NCI-H510A (cell line): ENCODE results near the gene CFB.
A peak's percentile ranks its signal among the peaks of the same experiment; 100 is the strongest.

Experiments
- DNase-seq: peaks from one replicate; lab custom pipeline; 2025; lab: John Stamatoyannopoulos, UW

The CFB gene

DNA sequence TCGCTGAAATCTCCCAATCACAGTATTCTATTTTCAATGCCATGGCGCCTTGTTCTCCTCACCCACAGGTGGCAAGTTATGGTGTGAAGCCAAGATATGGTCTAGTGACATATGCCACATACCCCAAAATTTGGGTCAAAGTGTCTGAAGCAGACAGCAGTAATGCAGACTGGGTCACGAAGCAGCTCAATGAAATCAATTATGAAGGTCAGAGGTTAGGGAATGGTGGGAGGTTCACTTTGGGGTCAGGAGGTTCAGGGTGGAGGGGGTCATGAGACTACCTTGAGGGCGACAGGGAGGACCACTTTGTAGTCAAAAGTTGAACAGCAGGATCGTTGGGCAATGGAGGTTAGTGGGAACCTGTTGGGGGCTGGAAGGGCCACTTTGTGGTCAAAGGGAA, 2.4 kb downstream of the CFB start:
- no peak for DNase-seq

- DNase-seq, result no peak
Observed at GRCh38 chr6:31948753-31949413, 3.0 kb downstream of the CFB start.

GRCh38 chr6:31949926-31950548, 4.1 kb downstream of the CFB start:
- no peak for DNase-seq

GRCh38 chr6:31952140-31952805, 6.4 kb downstream of the CFB start:
- DNase-seq, result no peak

- no peak for DNase-seq
Observed at GRCh38 chr6:31952890-31953289, 7.0 kb downstream of the CFB start.

- DNase-seq, result no peak
Observed at GRCh38 chr6:31954511-31954910, 8.6 kb downstream of the CFB start.

- DNase-seq, result no peak
Observed at GRCh38 chr6:31956796-31957195, 10.9 kb downstream of the CFB start.

- DNase-seq, result no peak
Observed at GRCh38 chr6:31958412-31958740, 12.5 kb downstream of the CFB start.

GRCh38 chr6:31958741-31959739, 13.1 kb downstream of the CFB start, which contains the start of the genes NELFE and SKIC2:
TSS of gene NELFE (minus strand) at chr6:31958971. CDS start at chr6:31958446, 525 bp downstream.
TSS of gene SKIC2 (plus strand) at chr6:31959175. CDS start at chr6:31959193, 18 bp downstream.
- peak; percentile 98 for DNase-seq

DNA sequence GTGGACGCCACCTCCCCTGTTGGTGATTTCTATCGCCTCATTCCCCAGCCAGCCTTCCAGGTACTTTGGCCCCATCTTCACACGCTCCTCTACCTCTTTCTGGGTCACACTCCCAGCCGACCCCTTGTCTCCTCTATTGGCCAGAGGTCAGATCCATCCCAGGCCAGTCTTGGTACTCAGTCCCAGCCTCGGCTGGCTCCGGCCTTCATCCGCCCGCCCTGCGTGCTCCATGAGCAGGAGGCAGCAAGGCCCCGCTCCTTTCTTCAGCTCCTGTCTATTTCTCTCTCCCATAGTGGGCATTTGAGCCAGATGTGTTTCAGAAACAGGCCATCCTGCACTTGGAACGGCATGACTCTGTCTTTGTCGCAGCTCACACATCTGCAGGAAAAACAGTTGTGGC, 15.7 kb downstream of the CFB start:
- DNase-seq, result no peak

GRCh38 chr6:31963921-31964320, 18.0 kb downstream of the CFB start:
- no peak for DNase-seq

GRCh38 chr6:31965700-31966099, 19.8 kb downstream of the CFB start:
- no peak for DNase-seq

DNA sequence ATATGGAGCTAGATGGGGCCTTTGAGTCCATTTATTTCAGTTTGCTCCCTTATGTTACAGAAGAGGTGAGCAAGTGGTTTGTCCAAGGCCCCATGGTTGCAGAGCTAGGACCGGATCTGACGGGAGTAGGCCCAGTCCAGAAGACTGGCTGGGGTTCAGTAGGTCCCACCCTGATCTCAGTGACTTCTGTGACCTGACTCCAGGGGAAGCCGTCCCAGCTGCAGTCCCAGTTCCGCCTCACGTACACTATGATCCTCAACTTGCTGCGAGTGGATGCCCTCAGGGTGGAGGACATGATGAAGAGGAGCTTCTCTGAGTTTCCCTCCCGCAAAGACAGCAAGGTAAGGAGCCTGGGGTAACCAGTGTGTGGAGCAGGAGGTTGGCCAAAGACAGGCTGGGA, 20.6 kb downstream of the CFB start:
- no peak for DNase-seq

GRCh38 chr6:31966997-31967925, 21.4 kb downstream of the CFB start:
- no peak for DNase-seq

GRCh38 chr6:31967926-31968320, 22.0 kb downstream of the CFB start:
- DNase-seq, result no peak

GRCh38 chr6:31968326-31968725, 22.4 kb downstream of the CFB start:
- no peak for DNase-seq

- DNase-seq, result no peak
Observed at GRCh38 chr6:31968791-31969711, 23.2 kb downstream of the CFB start.

GRCh38 chr6:31969712-31970603, 24.1 kb downstream of the CFB start:
- no peak for DNase-seq
